Measurements from ENCODE around the gene PRTG.

DNA sequence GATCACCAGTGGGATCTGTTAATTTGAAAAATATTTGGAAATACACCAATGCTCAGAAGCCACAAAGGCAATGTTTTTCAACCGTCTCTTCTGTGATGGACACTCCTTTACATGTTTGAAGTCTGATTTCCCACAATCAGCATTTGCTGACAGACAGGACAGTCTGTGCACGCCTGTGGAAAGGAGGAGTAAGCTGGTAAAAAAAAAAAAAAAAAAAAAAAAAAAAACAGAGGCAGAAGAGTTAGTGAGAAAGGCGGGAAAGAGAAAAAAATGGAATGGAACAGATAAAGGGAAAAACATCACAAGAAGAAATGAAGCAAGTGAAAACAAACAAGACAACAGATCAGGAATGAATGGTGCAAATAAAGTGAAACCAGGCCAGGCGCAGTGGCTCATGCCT, 35.0 kb downstream of the PRTG start:
- TF ChIP-seq, protein P1, sequence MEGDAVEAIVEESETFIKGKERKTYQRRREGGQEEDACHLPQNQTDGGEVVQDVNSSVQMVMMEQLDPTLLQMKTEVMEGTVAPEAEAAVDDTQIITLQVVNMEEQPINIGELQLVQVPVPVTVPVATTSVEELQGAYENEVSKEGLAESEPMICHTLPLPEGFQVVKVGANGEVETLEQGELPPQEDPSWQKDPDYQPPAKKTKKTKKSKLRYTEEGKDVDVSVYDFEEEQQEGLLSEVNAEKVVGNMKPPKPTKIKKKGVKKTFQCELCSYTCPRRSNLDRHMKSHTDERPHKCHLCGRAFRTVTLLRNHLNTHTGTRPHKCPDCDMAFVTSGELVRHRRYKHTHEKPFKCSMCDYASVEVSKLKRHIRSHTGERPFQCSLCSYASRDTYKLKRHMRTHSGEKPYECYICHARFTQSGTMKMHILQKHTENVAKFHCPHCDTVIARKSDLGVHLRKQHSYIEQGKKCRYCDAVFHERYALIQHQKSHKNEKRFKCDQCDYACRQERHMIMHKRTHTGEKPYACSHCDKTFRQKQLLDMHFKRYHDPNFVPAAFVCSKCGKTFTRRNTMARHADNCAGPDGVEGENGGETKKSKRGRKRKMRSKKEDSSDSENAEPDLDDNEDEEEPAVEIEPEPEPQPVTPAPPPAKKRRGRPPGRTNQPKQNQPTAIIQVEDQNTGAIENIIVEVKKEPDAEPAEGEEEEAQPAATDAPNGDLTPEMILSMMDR (IDR thresholded peaks at IDR 0.05): no peak
- no peak for TF ChIP-seq ZFX (IDR thresholded peaks at IDR 0.05; ENCODE audit: borderline replicate concordance)
